K562 (cell line): ENCODE measurements around the gene FAM72C. TPM values are rescaled to one million over a fixed set of nuclear protein-coding genes. Genes with fewer than 3 reads are reported as not detected.
"Not testable (repeated sequence)": the region's sequence is repeated elsewhere in the genome, so short reads cannot be mapped to it uniquely, and the experiment has no call there.

Experiments
- ATAC-seq: fragments of 200-7000 bp; cut with Tn5 transposase; 3 replicates; pipeline ENCODE4 v1.9.1; 2020; ENCODE audit warnings: moderate library complexity
- BruUV-seq: library from RNA; stranded (reverse); fragments of 400-500 nt; replicated peaks from 2 replicates; lab custom pipeline; 2021; lab: Mats Ljungman, UMichigan
- CTCF ChIA-PET: fragments of 300-600 bp; formaldehyde crosslinking; extraction: SDS; loops from one replicate; lab custom pipeline; 2021; ENCODE audit warnings: low intra/inter-chr PET ratio; lab: Yijun Ruan, JAX
- POLR2A ChIA-PET: fragments of 300-600, 350-650 bp; sonication (Branson Sonifier 250); formaldehyde crosslinking; extraction: SDS; loops from one replicate; lab custom pipeline; 2021; ENCODE audit warnings: antibody characterized with exemption, inconsistent platforms; lab: Yijun Ruan, JAX
- DNase-seq, 4 experiments: peaks; one replicate each; pipeline versions ENCODE4 v3.0.0 to v3.0.0-alpha.2; 2011 to 2018; ENCODE audit warnings: low spot score in 3 of 4, mixed read lengths in 3 of 4; ENCODE audit errors: extremely low read depth in 1 of 4
- FAIRE-seq: peaks from 2 replicates; lab custom pipeline; 2011; peaks lifted over from hg19 to GRCh38; lab: Jason Lieb, UNC
- H2AFZ ChIP-seq: 2 replicates; pipeline ENCODE4 v1.6.0; 2011; ENCODE audit warnings: low read depth, low read length, control low read depth, inconsistent platforms
- H3K27ac ChIP-seq: fragments of 200-600 bp; 3 replicates; pipeline ENCODE4 v1.8.0; 2011; ENCODE audit warnings: low read depth, mild to moderate bottlenecking, control low read depth, inconsistent platforms, low read length, moderate library complexity, mixed read lengths; ENCODE audit errors: extremely low read depth
- H3K27me3 ChIP-seq, 2 experiments: fragments of 300-600 bp in 1 of 2; 2 replicates in 1 of 2; 3 replicates in 1 of 2; pipeline versions ENCODE4 v1.6.0 to v1.8.0; 2011; ENCODE audit warnings: inconsistent platforms in 2 of 2, low read length in 2 of 2, mild to moderate bottlenecking in 1 of 2, mixed read lengths in 1 of 2, moderate library complexity in 1 of 2; ENCODE audit not compliant: control insufficient read depth in 2 of 2, insufficient read depth in 2 of 2
- H3K36me3 ChIP-seq: fragments of 300-600 bp; 3 replicates; pipeline ENCODE4 v1.8.0; 2011; ENCODE audit warnings: mild to moderate bottlenecking, low read length, inconsistent platforms; ENCODE audit not compliant: control insufficient read depth, insufficient read depth
- H3K4me1 ChIP-seq, 2 experiments: fragments of 200-600 bp in 1 of 2; replicated peaks in 1 of 2; 2 replicates in 1 of 2; 3 replicates in 1 of 2; pipeline versions ENCODE4 v1.5.1 to v1.8.0; 2011; ENCODE audit warnings: inconsistent platforms in 2 of 2, low read length in 2 of 2, mild to moderate bottlenecking in 1 of 2, mixed read lengths in 1 of 2, moderate library complexity in 1 of 2; ENCODE audit not compliant: control insufficient read depth in 2 of 2, insufficient read depth in 2 of 2
- H3K4me2 ChIP-seq: 2 replicates; pipeline ENCODE4 v1.6.1; 2011; ENCODE audit warnings: low read length, control low read depth, inconsistent platforms, mixed read lengths; ENCODE audit not compliant: insufficient read depth
- H3K4me3 ChIP-seq: fragments of 200-600 bp; sonication (generic), shearing (Covaris generic); 2 replicates; pipeline ENCODE4 v1.5.1; 2016; ENCODE audit warnings: control low read depth, inconsistent platforms
- H3K79me2 ChIP-seq: fragments of 200-600 bp; 3 replicates; pipeline ENCODE4 v1.8.0; 2011; ENCODE audit warnings: low read length, inconsistent platforms; ENCODE audit not compliant: control insufficient read depth, insufficient read depth
- H3K9ac ChIP-seq, 2 experiments: 2 replicates each; pipeline versions ENCODE4 v1.6.0 to v1.6.1; 2011; ENCODE audit warnings: low read depth in 2 of 2, low read length in 2 of 2, control low read depth in 1 of 2, inconsistent platforms in 1 of 2, mild to moderate bottlenecking in 1 of 2, mixed read lengths in 1 of 2; ENCODE audit not compliant: insufficient read depth in 1 of 2
- H3K9me1 ChIP-seq: one replicate; pipeline ENCODE4 v1.6.0; 2011; ENCODE audit warnings: inconsistent platforms, mild to moderate bottlenecking, low read length, moderate library complexity; ENCODE audit not compliant: control insufficient read depth, insufficient read depth
- H3K9me3 ChIP-seq: replicated peaks from 2 replicates; pipeline ENCODE4 v1.5.1; 2011; ENCODE audit warnings: low read depth, low read length, inconsistent platforms; ENCODE audit not compliant: control insufficient read depth, insufficient read depth
- H4K20me1 ChIP-seq: replicated peaks from 2 replicates; pipeline ENCODE4 v1.6.1; 2011; ENCODE audit warnings: low read length, inconsistent platforms, mixed read lengths; ENCODE audit not compliant: control insufficient read depth, insufficient read depth
- WGBS: fragments of 100-300 bp; shearing (Covaris generic); methylation state at CpG from one replicate; pipeline ENCODE4 v1.1.6; 2016; ENCODE audit warnings: low coverage, mixed read lengths; ENCODE audit not compliant: insufficient coverage; ENCODE audit errors: missing lambda C conversion rate; 5-methylcytosine and 5-hydroxymethylcytosine counted together
- in situ Hi-C: fragments of 300-500 bp; cut with MboI; formaldehyde crosslinking; loops from 4 replicates; pipeline ENCODE4 v1.15.0; 2018; ENCODE audit warnings: inconsistent platforms, mixed read lengths
- intact Hi-C: fragments of 100-400 bp; cut with micrococcal nuclease; formaldehyde crosslinking; loops from 2 replicates; pipeline ENCODE4 v1.14.2; 2022
- polyA plus RNA-seq, 8 experiments: library from polyadenylated mRNA; depleted of rRNA in 4 of 8; stranded (reverse) in 5 of 8; unstranded in 3 of 8; fragments of >200 nt; fragmentation: Nextera tagmentation in 2 of 8; fragmentation: Illumina TruSeq in 1 of 8; extraction: Ambion mirVana in 2 of 8; extraction: Trizol in 1 of 8; gene quantifications; 2 replicates each; pipeline versions ENCODE4 v1.2.1 to v1.2.3, GENCODE V29; 2011 to 2014; ENCODE audit warnings: inconsistent platforms in 1 of 8, missing spikeins in 1 of 8
- total RNA-seq, 7 experiments: library from RNA; depleted of rRNA in 6 of 7; stranded (reverse); fragments of >200 nt in 6 of 7; fragmentation: Illumina TruSeq in 2 of 7; extraction: Trizol in 2 of 7; gene quantifications; 2 replicates each; pipeline versions ENCODE4 v1.2.1 to v1.2.3, GENCODE V29; 2011 to 2021; ENCODE audit warnings: low replicate concordance in 1 of 7

Gene FAM72C
- total and polyA plus RNA-seq, 9 of the 15 experiments (the other 6 are each of a cell fraction or from before 2014, with no cell fraction given), result 4.5 to 43.5 (median 19.6) TPM

DNA sequence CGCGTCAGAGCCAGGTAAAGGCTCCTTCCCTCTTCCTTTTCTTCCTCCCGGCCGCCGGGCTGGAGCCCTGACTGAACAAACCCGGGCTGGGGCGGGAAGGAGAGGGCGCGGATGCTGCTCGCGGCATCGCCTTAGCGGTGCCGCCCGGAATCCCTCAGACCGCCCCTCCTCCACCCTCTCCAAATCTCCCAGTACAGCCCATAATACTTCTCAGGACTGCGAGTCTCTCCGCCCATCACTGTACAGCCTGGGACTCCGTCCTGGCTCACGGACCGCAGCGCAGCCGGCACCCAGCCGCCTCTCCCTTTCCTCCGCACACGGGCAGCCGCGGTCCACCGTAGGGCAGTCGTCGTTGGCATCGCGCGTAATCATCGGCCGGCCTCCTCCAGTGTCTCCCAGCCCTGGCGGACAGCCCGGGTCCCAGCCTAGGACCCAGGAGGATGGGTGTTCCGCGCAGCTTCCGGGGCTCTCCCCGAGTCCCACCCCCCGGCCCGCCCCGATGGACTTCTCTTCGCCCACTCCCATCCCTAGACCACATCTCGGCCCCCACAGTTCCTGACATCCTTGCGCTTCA is 1.1 kb upstream of the FAM72C start:
- intact Hi-C loops, POLR2A ChIA-PET, H3K9me3 ChIP-seq, in situ Hi-C loops, H3K4me2 ChIP-seq, H3K36me3 ChIP-seq, H4K20me1 ChIP-seq, H3K9ac ChIP-seq, H3K27me3 ChIP-seq, H3K27ac ChIP-seq, H3K9me1 ChIP-seq, H2AFZ ChIP-seq, H3K79me2 ChIP-seq, H3K4me3 ChIP-seq, H3K4me1 ChIP-seq, FAIRE-seq, CTCF ChIA-PET, DNase-seq: not testable (repeated sequence)
- WGBS, result no CpG with 5 or more reads among the region's 48 CpGs
- peak; percentile 47 for ATAC-seq
- TSS peak; percentile 82 for BruUV-seq

DNA sequence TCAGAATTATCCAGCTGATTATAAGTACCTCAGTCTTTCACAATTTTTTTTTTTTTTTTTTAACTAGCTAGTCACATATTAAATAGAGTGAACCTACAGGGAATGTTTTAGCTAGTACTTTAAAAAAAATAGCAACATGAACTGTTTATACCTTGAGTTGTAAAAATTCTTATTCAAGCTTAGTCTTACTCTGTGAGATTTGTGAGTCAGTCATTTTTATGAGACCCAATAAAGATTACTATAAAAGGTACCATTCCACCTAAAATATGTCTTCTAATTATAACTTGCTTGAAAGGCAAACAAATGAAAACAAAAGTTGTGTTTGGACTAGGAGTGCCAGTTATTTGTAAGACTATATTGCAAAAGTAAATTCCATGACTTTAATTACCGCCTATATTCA is 5.9 kb downstream of the FAM72C start:
- H3K9me3 ChIP-seq, intact Hi-C loops, H3K27ac ChIP-seq, POLR2A ChIA-PET, CTCF ChIA-PET, FAIRE-seq, H3K79me2 ChIP-seq, DNase-seq, H3K36me3 ChIP-seq, ATAC-seq, H3K9me1 ChIP-seq, in situ Hi-C loops, H2AFZ ChIP-seq, H3K4me1 ChIP-seq, H4K20me1 ChIP-seq, H3K4me3 ChIP-seq, H3K9ac ChIP-seq, BruUV-seq, H3K4me2 ChIP-seq, H3K27me3 ChIP-seq: not testable (repeated sequence)
- WGBS, result no CpG with 5 or more reads among the region's 1 CpG

DNA sequence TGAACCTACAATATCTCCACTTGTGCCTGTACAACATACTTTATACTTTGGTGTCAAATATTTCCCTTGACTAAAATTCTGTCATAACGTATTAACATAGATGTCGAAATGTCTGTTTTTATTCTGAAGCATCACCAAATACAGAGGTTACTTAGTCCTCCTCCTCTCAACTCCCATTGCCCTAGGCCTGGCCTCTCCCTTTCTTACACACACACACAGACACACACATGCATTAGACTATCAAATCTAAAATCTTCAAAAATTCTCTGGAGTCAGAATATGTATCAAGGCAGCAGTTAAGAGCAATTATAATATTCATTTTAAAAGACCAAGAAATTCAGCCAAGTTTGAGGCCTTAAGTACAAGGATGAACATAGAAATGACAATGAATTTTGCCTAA is 7.5 kb downstream of the FAM72C start:
- BruUV-seq, H3K9me3 ChIP-seq, H3K27me3 ChIP-seq, in situ Hi-C loops, POLR2A ChIA-PET, H3K9ac ChIP-seq, H3K4me3 ChIP-seq, H3K4me1 ChIP-seq, H3K36me3 ChIP-seq, H3K9me1 ChIP-seq, CTCF ChIA-PET, H2AFZ ChIP-seq, H3K27ac ChIP-seq, intact Hi-C loops, H4K20me1 ChIP-seq, ATAC-seq, H3K79me2 ChIP-seq, H3K4me2 ChIP-seq, FAIRE-seq, DNase-seq: not testable (repeated sequence)
- no CpG with 5 or more reads among the region's 2 CpGs for WGBS

DNA sequence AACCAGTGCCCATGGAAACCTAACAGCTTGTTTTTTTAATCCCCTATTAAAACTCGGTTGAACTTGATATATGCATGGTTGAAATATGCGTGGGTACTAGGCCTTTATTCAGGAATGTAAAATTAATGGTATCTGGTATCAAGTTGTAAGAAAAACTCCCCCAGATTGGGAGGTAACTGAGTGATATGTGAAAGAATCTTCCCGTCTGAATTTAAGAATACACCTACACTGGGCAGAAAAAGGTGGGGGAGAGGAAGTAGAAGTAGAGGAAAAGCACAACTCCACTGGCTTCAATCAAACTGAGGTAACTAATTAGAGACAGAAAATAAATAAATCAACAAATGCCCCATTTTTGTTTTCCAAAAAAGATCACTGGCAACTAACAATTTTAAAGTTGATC is 15.9 kb downstream of the FAM72C start:
- POLR2A ChIA-PET, H3K9me1 ChIP-seq, H3K79me2 ChIP-seq, H3K36me3 ChIP-seq, H3K4me3 ChIP-seq, ATAC-seq, FAIRE-seq, H3K9ac ChIP-seq, H3K9me3 ChIP-seq, H4K20me1 ChIP-seq, H3K4me1 ChIP-seq, BruUV-seq, H2AFZ ChIP-seq, DNase-seq, H3K4me2 ChIP-seq, intact Hi-C loops, in situ Hi-C loops, H3K27me3 ChIP-seq, H3K27ac ChIP-seq, CTCF ChIA-PET: not testable (repeated sequence)
- no CpG with 5 or more reads among the region's 3 CpGs for WGBS
